ENCODE measurements around the gene DNAH5. TPM values are rescaled to one million over a fixed set of nuclear protein-coding genes. Genes with fewer than 3 reads are reported as not detected.

Gene DNAH5
- total RNA-seq, 4 donors from 2014 or later = 0.28 to 3.3 (median 0.44) TPM

- Histone ChIP-seq H3K27me3 (no peaks in the 10 kb centered on the region), H3K9me3 (no peaks in the 10 kb centered on the region), H3K4me3 (no peak overlapping the region), H3K4me1 (no peaks in the 10 kb centered on the region), H3K27ac (no peak overlapping the region), H3K36me3 (no peaks in the 10 kb centered on the region)
- no peak for DNase-seq
- TF ChIP-seq CTCF (IDR thresholded peaks at IDR 0.05) = no peak
- no peak for TF ChIP-seq POLR2A (IDR thresholded peaks at IDR 0.05)
Measured at GRCh38 chr5:13934125-13934524, 10.4 kb downstream of the DNAH5 start.

- Histone ChIP-seq H3K27me3 (no peaks in the 10 kb centered on the region), H3K4me1 (no peaks in the 10 kb centered on the region), H3K27ac (no peak overlapping the region), H3K36me3 (no peaks in the 10 kb centered on the region), H3K9me3 (no peaks in the 10 kb centered on the region), H3K4me3 (no peak overlapping the region)
- no peak for DNase-seq
- TF ChIP-seq CTCF (IDR thresholded peaks at IDR 0.05) (no peak), POLR2A (IDR thresholded peaks at IDR 0.05) (no peak)
Measured at GRCh38 chr5:13932561-13932960, 11.9 kb downstream of the DNAH5 start.

- Histone ChIP-seq H3K4me1 (no peaks in the 10 kb centered on the region), H3K9me3 (no peaks in the 10 kb centered on the region), H3K27me3 (no peaks in the 10 kb centered on the region), H3K4me3 (no peak overlapping the region), H3K27ac (no peak overlapping the region), H3K36me3 (no peaks in the 10 kb centered on the region)
- no peak for DNase-seq
- TF ChIP-seq CTCF (IDR thresholded peaks at IDR 0.05) (no peak), POLR2A (IDR thresholded peaks at IDR 0.05) (no peak)
Measured at GRCh38 chr5:13932011-13932410, 12.5 kb downstream of the DNAH5 start.

GRCh38 chr5:13930541-13931171 is 13.8 kb downstream of the DNAH5 start:
- no peaks in the 10 kb centered on the region for H3K9me3 ChIP-seq
- H3K4me3 ChIP-seq = no peak overlapping the region
- no peaks in the 10 kb centered on the region for H3K27me3 ChIP-seq
- H3K27ac ChIP-seq = no peak overlapping the region
- TF ChIP-seq CTCF (IDR thresholded peaks at IDR 0.05) (no peak), POLR2A (IDR thresholded peaks at IDR 0.05) (no peak)
- no peaks in the 10 kb centered on the region for H3K36me3 ChIP-seq
- no peak for DNase-seq
- H3K4me1 ChIP-seq = no peaks in the 10 kb centered on the region

GRCh38 chr5:13926731-13927130 is 17.8 kb downstream of the DNAH5 start:
- TF ChIP-seq POLR2A (IDR thresholded peaks at IDR 0.05) (no peak), CTCF (IDR thresholded peaks at IDR 0.05) (no peak)

GRCh38 chr5:13921578-13921977 is 22.9 kb downstream of the DNAH5 start:
- TF ChIP-seq POLR2A (IDR thresholded peaks at IDR 0.05) = no peak
- no peak for TF ChIP-seq CTCF (IDR thresholded peaks at IDR 0.05)
- no peaks in the 10 kb centered on the region for H3K36me3 ChIP-seq
- no peaks in the 10 kb centered on the region for H3K4me1 ChIP-seq
- H3K27me3 ChIP-seq = no peaks in the 10 kb centered on the region
- H3K4me3 ChIP-seq = no peak overlapping the region
- H3K9me3 ChIP-seq = no peaks in the 10 kb centered on the region
- H3K27ac ChIP-seq = no peak overlapping the region
- no peak for DNase-seq

More at GRCh38 chr5:13926731-13927130, 17.8 kb downstream of the DNAH5 start:
- DNase-seq = no peak
- Histone ChIP-seq H3K36me3 (no peaks in the 10 kb centered on the region), H3K4me3 (no peak overlapping the region), H3K4me1 (no peaks in the 10 kb centered on the region), H3K27ac (no peak overlapping the region), H3K27me3 (no peaks in the 10 kb centered on the region), H3K9me3 (no peaks in the 10 kb centered on the region)
